HG02798 (cell line): ENCODE data around the gene EVC2.

ENCODE experiments used
- ATAC-seq: cut with Tn5 transposase; IDR thresholded peaks from one replicate; pipeline ENCODE4 v1.9.1; 2021; ENCODE audit warnings: mild to moderate bottlenecking; ENCODE audit not compliant: unreplicated experiment, poor library complexity

The EVC2 gene

GRCh38 chr4:5527211-5527610 lies 181.1 kb downstream of the EVC2 start:
- ATAC-seq, result no peak

- no peak for ATAC-seq
Measured at GRCh38 chr4:5526080-5526846, 182.1 kb downstream of the EVC2 start.

- no peak for ATAC-seq
Measured at GRCh38 chr4:5524446-5525299, 183.7 kb downstream of the EVC2 start.

- ATAC-seq, result no peak
Measured at GRCh38 chr4:5517372-5517771, 191.0 kb downstream of the EVC2 start.

- no peak for ATAC-seq
Measured at GRCh38 chr4:5515646-5516045, 192.7 kb downstream of the EVC2 start.
